Stimulated activated CD4-positive, alpha-beta T cell treated with anti-CD3 and anti-CD28 coated beads, Interleukin-12 subunit alpha, Interleukin-12 subunit beta, amount 100 ng/mL, for 4 hours (primary cell): ENCODE data around the gene TBRG4.

ENCODE experiments used
- DNase-seq: peaks from one replicate; pipeline ENCODE4 v3.0.0-alpha.2; 2020

The TBRG4 gene

DNA sequence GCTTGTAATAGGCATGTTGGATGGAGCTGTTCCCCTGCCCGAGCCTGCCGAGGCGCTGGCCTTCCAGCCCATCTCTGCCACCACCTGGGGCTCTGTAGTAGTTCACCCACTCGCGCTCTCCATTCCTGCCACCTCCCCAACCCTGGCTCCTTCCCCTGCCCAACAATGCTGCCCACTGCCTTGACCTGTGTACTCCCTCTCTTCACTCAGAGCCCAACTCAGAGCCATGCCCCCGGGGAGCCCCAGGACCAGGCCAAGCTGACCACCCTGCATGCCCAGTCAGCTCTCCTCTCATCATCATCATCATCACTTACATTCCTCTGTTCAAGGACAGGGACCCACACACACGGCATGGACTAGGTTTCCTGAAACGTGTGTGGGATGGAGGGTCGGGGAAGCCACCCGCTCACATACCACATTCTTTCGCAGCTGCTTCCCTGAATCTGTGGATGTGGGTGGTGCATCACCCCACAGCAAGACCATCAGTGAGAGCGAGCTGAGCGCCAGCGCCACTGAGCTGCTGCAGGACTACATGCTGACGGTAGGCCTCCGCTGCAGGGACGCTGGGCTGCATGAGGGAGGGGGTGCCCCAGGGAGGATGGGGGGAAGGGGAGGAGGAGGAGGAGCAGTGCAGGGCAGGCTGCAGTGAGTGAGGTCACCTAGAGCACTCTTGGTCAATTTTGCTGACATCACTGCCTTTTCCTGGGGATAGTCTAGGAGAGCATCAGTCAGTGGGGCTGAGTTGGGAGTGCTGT, 38.3 kb downstream of the TBRG4 start:
- no peak for DNase-seq

DNA sequence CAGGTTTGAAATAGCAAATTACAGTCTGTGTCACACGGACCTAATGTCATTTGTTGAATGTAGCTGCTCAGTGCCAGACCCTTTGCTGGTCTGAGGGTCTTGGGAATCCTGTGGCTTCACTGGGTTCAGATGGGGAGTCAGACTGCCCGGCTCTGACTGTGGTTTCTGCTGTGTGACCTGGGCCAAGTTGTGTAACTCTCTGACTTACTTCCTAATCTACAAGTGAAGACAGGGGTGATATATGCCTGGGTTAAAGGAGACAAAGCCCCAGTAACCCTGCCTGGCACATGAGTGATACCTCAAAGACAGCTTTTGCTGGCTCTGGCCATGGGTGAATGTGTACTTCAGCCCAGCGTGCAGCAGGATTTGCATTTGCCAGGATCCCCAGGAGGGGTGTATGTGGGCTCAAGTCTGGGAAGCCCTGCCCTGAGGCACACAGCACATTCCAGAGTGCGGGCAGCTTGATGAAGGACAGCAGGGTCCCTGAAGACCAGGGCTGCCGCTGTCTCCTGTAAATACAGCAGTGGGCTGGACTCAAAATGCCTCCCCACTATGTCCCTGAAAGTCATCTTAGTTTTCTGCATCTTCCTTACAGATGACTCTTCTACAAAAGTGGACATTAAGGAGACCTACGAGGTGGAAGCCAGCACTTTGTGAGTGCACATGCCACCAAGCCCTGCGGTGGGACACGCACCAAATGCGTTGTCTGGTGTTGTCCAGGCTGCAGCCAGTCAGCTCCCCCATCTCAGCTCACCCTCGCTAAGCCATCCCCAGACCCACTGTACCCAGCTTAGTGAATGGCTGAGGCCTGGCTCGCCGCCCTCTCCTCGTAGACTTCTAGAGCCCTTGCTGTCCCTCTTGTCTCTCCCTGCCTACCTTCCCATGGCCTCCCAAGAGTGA, 39.1 kb downstream of the TBRG4 start:
- no peak for DNase-seq

DNA sequence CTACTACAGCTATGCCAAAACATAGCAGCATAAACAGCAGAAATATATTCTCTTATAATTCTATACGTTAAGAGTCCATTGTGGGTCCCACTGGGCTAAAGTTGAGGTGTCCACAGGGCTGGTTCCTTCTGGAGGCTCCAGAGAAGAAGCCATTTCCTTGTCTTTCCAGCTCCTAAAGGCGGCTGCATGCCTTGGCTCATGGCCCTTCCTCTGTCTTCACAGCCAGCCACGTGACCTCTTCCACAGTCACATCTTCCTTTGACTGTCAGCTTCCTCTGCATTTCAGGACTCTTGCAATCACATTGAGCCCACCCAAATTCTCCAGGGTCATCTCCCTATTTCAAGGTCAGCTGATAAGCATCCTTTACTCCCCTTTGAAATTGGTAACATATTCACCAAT, 40.0 kb downstream of the TBRG4 start:
- DNase-seq, result no peak

DNA sequence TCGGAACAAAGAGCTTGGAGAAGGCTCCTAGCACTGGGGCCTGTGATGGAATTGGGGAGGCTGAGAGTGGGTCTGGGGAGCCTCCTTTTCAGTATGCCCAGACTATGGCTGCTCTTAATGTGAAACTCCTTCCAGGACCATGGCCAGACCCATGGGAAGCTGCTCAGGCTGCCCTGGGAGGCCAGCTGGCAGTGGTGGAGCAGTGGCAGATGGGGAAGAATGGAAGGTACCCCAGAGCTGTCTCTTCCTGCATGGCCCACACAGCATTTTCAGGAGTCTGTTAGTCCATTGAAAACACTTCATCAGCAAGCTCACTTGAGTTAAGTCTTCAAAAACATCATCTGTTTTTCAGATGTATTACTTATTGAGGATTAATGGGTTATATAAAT, 41.2 kb downstream of the TBRG4 start:
- no peak for DNase-seq

DNA sequence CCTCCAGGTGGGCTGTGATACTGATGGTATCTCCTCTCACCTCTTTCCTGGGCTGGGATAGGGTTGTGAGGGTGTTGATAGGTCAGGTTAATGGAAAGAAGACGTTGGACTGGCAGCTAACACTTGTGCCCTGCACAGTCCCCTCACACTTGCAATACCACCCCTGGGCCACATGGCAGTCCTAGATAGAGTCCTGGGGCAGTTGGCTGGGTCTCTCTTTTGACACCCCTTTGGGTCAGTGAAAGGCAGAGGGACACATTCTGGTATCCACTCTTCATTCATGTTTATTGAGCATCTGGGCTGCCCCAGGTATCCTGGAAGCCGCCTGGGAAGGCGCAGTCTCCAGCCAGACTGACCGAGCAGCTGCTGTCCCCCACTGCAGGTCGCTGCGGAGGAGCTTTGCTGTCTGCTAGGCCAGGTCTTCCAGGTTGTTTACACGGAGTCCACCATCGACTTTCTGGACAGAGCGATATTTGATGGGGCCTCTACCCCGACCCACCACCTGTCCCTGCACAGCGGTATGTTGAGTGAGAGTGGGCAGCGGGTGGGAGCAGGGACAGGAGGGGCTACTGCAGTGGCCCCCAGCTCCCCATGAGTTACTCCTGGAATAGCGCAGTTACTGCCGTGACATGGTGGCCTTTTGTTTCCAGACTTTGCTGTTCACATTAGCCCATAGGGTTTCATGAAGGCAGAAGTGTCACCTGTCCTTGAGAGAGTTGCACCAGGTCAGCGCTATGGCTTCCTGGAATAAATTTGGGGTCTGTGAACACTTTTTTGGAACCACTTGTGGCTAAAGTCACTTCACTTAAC, 41.8 kb downstream of the TBRG4 start:
- DNase-seq, result no peak

DNA sequence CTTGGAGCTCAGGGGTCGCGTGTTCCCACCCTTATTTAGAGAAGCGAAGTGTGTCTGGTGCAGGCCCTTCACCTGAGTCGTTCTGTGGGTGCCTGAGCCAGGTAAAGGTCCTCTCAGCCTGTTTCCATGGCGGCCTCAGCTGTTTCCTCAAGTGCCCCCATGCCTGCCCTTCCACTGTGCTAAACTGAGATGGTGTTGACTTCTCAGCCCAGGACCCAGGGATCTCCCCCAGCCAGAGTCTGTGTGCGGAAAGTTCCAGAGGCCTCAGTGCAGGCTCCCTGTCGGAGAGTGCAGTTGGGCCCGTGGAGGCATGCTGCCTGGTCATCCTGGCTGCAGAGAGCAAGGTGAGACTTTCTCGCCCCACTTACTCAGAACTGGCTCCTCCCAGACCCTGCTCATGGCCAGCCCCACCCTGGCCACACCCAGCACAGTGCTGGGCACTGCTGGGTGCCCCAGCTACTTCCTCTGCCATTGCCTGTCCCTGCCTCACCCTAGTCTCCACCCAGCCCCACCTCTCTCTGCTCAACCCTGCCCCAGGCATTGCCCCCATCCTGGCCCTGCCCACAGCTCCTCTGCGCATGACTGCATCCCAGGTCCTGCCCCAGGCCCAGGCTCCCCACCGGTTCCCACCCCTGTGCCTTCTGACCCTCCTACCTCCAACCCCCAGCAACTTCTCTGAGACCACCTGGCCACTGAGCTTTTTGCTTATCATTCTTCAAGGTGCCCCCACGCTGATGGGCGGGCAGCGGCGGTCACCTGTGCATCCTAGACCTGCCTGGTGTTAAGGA, 43.1 kb downstream of the TBRG4 start:
- DNase-seq, result no peak

DNA sequence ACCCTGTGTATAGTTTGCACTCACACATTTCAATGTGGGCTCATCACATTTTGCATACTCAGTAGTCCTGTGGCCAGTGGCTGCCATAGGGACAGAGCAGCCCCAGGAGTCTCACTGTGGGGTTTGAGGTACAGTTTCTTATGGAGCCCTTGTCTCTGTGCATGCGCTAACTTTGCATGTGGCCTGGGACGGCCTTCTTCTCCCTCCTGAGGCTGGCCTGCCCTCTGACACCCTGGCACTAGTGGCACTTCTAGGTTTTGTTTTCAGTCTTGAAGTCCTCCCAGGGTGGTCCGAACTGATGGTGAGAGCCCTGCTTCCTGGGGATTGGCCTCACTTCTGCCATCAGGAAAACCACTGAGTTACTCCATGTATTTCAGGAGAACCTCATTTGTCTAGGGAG, 43.9 kb downstream of the TBRG4 start:
- no peak for DNase-seq

DNA sequence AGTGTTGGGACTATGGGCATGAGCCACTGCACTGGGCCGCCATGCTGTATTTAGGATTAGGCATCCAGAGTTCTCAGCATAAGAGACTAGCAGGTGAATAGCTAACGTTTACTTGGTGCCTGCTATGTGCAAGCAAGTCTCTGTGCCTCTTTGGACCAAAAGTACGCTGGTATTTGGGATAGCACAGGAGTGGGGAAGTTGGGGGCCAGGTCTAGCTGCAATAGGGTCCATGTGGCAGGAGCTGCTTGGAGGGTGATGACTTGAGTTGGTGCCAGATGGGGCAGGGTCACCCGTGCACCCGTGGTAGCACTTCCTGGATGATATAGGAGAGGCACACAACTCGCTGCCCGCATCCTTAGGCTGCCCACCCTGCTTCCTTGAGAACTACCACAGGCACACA, 45.1 kb downstream of the TBRG4 start:
- DNase-seq, result no peak

DNA sequence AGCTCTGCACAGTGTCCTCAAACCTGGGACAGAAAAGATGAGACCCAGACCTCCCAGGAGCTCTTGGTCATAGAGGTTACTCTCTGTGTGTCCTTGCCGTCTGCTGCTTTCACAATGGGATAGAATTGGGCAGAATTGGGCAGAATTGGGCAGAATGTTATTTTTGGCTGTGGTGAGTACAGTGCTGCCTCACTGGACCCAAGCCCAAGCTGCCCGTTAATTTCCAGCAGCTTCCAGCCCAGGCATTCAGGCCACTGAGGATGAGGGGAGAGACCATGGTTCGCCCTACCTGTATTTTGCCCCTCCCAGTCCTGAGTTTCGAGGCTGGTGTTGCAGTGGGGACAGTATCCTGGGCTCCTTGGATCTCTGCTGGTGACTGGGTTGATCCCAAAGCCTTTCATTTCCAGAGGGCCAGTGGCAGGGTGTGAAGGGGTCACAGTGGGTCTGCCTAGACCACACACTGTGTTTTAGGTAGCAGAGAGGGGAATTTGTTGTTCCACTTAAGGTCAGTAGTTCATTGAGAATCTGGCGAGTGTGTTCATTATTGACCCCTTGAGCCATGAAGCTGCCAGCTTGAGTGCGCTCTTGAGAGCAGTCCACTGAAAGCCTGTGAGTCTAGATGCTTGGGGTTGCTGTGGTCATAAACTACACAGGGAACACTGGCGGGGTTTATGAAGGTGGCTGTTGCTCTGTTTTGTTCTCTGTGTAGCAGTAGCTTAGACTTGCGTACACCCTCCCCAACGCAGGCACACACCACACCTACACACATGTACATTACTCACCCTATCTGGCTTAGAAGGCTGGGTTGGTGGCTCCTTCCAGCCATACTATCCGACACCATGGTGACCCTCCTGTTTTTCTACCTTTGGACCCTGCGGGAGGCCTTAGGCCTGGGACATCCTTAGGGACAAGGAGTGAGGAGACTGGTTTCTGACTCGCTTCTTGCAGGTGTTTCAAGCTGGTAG, 46.2 kb downstream of the TBRG4 start:
- DNase-seq, result no peak

DNA sequence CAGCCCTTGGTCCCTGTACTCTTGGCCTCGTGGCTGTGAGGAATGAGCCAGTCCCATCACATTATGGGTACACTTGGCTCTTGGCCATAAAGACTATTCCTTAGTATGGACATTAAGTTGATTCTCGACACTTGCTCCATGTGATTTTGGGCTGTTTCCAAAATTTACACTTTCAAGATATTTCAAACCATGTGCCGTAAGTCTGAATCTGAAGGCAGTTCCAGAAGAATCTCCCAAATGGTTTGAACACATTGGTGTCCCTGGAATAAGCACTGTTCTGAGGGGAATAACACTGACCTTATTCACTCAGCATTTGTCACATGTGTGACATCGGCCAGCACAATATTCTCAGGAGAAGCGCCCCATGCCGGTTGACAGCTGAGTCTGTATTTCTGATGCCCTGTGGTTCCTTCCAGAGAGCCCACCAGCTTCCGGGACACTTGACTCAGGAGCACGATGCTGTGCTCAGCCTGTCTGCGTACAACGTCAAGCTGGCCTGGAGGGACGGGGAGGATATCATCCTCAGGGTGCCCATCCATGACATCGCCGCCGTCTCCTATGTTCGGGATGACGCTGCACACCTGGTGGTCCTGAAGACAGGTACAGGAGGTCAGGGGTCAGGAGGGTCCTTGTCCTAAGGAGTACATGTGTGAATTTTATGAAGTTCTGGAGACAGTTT, 47.3 kb downstream of the TBRG4 start:
- DNase-seq, result no peak

DNA sequence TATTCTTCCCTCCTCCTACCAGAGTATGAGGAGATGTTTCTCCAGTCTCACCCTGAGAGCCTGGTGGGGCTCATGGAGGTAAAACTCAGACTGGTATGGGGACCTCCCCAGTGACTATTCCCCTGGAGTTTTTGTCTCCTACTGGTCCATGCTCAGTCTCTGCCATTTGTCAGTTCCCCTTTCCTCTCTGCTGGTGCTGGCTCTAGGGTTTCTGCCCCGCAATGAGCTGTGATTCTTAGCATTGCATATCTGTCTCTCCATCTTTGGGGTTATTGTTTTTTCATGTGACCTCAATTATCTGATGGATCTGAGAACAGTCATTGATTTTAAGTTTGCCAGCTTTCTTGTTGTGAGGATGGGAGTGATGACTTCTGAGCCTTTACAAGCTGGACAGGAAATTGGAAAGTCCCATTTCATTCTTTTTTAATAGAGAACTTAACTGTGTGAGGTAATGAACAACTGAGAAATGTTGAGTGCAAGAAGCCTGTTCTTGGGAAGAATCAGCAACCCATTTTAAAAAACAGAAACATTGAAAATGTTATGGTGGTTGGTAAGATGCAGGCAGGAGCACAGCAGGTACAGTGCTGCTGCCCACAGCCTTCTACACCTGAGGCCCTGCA, 49.6 kb downstream of the TBRG4 start:
- DNase-seq, result no peak

DNA sequence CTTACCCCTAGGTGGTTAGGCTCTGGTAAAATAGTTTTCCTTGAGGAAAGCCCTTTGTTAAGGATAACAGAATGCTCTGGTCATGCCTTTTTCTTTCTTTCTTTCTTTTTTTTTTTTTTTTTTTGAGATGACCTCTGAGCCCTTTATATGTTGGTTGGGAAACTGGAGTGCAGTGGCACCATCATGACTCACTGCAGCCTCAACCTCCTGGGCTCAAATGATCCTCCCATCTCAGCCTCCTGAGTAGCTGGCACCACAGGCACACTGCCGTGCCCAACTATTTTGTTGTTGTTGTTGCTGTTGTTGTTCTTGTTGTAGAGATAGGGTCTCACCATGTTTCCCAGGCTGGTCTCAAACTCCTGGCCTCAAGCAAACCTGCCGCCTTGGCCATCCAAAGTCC, 50.1 kb downstream of the TBRG4 start:
- no peak for DNase-seq

DNA sequence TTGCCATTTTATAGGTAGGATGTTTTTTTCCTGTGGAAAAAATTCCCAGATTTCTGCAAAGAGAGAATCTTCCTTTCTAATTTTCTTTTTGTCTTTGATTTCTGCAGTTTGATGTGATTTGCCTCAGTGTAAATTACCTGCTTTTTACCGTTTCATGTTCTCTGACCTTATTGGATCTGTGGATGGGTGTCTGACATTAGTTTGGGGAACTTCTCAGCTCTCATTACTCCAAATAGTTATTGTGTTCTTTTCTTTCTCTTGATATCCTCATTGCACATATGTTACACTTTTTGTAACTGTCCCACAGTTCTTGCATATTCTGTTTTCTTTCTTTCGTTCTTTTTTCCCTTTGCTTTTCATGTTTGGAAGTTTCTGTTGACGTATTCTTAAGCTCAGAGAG, 51.2 kb downstream of the TBRG4 start:
- no peak for DNase-seq

DNA sequence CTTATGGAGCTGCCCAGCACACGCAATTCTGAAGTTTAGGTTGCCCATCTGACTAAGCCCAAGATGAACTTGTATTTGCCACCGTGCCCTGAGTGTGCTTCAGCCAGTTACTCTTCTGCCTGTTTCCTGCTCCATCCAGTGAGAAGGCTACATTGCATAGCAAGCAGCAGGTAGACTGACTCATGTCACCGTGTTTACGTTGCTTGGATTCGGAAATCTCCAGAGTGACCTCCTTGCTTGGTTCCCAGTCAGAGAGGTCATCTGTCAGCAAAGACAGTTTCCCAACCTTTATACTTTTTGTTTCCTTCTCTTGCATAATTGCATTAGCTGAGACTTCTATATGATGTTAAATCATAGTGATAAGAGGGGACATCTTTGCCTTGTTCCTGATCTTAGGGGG, 53.6 kb downstream of the TBRG4 start:
- no peak for DNase-seq

DNA sequence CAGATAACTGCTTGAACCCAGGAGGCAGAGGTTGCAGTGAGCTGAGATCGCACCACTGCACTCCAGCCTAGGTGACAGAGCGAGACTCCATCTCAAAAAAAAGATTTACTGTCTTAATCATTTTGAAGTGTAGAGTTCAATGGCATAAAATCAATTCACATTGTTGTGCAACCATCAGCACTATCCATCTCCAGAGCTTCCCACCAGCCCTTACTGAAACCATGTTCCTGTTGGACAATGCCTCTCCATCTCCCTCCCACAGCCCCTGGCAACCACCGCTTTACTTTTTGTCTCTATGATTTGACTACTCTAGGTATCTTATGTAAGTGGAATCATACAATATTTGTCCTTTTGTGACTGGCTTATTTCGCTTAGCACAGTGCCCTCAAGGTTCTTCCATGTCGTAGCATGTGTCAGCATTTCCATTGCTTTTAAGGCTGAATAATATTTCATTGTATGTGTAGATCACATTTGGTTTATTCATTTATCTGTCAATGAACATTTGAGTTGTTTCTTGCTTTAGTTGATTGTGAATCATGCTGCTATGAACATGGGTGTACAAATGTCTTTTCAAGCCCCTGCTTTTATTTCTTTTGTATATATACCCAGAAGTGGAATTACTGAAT, 55.8 kb downstream of the TBRG4 start:
- DNase-seq, result no peak

DNA sequence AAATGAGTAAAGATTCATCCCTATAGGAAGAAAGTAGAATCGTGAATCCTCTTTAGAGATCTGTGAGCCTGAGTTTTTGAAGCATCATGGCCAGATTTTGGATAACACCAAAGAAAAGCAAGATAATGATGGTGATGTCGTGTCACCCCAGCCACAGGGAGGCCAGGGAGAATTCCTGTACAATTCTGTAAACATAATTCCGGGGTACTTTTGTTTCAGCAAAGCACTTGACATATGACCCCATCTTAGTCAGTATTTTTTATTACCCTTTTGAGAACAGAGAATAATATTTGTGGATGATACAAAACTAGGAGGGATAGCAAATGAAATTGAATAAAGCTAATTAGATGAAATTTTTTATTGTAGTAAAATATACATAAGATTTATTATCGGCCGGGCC, 56.5 kb downstream of the TBRG4 start:
- DNase-seq, result no peak

DNA sequence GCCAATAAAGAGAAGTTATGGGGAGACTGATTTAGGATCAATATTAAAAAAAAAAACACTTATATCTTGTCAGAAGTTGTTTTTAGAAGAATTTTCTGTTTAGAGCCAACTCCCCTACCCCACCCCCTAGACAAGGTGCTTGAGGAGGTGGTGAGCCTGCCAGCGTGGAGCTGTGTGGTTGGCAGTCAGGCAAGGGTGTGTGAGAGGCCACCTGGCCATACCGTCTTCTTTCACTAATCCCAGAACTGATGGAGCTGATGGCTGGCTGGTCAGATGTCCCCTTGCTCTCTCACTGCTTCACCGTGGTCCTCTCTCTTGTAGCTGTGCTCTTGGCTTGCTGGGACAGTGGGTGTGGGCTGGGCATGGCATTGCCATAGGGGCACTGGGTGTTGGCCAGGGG, 57.1 kb downstream of the TBRG4 start:
- DNase-seq, result no peak

DNA sequence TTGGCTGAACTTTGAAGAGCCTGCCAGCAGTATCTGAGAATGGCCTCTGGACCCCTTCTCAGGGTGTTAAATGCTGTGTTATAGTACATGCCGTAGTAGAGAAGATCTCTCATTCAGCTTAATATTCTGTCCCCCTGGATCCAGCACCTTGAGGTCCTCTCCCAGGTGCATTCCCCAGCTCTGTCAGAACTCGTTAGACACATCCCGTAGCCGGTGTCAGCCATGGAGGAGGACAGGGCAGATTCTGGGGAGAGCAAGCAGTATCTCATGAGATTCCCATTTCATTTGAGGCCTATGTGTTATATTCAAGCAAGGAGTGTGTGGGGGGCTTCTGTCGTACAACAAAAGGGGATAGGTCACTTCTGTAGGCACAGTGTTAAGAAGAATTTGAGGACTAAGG, 57.6 kb downstream of the TBRG4 start:
- no peak for DNase-seq

DNA sequence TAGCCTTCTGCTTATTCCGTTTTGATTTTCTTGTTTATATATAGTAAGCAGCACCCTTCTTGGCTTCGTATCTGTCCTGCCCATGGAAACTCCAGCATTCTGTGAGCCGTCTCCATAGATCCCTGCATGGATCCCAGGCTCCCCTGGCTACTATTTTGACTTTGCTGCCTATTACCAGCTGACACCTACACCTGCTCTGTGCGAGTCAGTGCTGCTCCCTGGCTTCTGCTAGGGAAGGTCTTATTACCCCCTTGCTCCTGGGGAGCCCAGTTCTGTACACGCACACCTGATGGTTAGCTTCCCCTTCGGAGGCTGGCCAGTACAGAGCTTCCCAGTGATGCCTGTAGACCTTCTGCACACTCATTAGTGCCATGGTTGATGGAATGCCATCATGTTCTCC, 58.1 kb downstream of the TBRG4 start:
- DNase-seq, result no peak

DNA sequence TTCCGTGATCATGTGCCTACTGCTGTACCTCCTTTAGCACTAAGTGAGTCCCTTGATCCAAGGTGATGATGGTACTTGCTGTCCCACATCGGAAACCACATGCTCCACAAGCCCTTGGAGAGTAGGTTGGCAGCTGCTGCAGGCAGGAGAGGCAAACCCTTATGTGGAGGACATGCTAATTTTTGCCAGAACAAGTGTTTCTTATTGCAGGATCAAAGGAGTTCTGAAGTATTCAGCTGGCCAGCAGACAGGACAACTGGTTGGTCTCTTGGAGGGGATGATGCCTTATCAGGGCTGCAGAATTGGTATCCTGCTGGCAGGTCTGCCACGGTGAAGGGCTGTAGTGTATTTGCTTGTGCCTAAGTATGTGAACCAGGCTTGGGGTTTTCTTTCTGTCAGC, 59.5 kb downstream of the TBRG4 start:
- no peak for DNase-seq
